HG03565 (cell line): ENCODE data around the gene MAMDC4.
A peak's percentile ranks its signal among the peaks of the same experiment; 100 is the strongest.
"Not testable (repeated sequence)": the region's sequence is repeated elsewhere in the genome, so short reads cannot be mapped to it uniquely, and the experiment has no call there.

ENCODE experiments used
- ATAC-seq: cut with Tn5 transposase; IDR thresholded peaks from one replicate; pipeline ENCODE4 v1.9.1; 2021; ENCODE audit warnings: mild to moderate bottlenecking, moderate library complexity; ENCODE audit not compliant: unreplicated experiment

The MAMDC4 gene

GRCh38 chr9:136851941-136852663 lies at the start of gene MAMDC4:
TSS of gene MAMDC4 (plus strand) at chr9:136852346. CDS start at chr9:136852417, 71 bp downstream.
- no peak for ATAC-seq

DNA sequence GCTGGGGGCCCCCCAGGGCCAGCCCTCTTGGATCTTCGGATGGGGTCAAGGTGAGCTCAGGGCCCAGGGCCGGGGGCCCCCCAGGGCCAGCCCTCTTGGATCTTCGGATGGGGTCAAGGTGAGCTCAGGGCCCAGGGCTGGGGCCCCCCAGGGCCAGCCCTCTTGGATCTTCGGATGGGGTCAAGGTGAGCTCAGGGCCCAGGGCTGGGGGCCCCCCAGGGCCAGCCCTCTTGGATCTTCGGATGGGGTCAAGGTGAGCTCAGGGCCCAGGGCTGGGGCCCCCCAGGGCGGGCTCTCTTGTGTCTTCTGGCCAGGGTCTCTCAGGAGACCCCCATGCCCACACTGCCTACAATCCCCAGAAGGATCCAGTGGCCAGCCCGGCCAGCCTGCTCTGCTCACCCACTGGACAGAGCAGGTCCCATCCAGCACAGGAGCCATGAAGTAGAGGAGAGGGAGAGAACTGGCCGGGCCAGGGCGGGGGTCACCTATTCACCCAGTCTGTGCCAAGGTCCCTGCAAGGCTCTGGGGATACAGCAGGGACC lies 49.1 kb upstream of the MAMDC4 start:
- ATAC-seq: not testable (repeated sequence)

DNA sequence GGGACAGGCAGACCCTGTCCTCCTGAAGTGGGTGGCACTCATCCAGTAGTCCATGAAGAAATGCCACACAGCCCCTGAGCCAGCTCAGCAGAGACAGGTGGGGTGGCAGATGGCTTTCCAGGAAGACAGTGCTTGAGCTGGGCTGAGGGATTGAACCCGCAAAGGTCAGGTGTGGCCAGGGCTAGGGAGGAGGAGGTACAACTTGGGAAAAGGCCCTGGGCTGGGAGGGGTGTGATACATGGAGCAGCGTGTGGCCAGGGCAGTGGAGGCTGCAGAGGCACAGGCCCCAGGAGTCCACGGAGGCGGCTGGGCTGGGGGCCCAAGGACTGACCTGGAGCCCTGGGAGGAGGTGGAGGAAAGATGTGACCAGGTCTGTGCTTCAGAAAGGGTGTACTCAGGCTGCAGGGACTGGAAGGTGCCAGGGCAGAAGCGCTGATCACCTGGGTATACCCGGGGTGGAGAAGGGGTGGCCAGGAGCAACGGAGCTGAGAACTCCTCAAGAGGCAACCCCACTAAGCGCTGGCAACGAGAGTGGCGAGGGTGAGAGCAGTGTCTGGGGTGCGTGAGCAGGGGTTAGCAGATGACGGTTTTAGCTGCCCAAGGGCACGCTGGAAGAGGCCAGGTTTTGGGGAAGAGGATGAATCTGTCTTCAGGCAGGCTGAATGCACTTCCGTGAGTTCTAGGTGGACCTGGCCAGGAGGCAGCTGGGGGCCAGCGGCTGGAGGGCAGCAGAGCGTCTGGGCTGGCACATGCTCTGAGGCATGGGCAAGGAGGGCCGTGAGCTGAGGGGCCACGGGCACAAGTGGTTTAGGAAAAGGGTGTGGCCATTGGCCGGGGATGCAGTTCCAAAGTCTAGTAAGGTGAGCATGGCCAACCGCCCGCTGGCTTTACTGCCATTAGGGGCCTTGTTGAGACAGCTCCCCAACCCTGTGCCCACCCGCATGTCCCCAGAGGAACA lies 48.3 kb upstream of the MAMDC4 start:
- ATAC-seq: no peak

- no peak for ATAC-seq
These were observed 47.5 kb upstream of the MAMDC4 start for GRCh38 chr9:136804509-136805206.

DNA sequence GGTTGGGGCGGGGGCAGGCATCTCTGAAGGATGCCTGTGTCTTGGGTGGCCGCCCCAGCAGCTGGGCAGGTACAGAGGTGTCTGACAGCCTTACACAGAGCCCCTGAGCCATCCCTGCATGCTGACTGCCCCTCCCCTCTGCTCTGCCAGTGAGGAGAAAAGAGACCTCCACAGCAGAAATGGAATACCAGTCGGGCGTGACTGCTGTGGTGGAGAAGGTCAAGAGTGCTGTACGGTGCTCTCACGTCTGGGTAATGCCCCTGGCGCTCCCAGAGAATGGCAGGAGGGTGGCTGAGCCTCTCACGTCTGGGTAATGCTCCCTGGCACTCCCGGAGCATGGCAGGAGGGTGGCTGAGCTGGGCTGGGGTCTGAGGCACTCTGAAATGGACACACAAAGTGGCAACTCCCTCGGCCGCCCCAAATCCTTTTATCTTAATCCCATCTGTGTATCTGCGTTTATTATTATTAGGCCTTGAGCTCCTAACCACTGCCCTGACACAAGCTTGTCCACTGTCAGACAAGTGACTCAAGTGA lies 46.9 kb upstream of the MAMDC4 start:
- ATAC-seq: no peak

DNA sequence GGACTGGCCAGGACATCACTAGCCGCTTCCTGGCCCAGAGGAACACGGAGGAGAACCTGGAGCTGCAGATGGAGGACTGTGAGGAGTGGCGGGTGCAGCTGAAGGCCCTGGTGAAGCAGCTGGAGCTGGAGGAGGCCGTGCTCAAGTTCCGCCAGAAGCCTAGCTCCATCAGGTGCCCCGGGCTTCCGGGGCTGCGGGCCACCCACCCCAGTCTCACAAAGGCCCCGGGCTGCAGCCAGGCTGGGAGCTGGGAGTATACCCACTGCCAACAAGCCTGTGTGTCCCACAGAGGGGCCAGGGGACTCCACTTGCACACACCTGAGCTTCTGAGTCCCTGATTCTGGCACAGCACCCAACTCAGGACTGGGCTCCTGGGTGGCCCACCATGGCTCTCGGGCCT lies 46.1 kb upstream of the MAMDC4 start:
- ATAC-seq: no peak

DNA sequence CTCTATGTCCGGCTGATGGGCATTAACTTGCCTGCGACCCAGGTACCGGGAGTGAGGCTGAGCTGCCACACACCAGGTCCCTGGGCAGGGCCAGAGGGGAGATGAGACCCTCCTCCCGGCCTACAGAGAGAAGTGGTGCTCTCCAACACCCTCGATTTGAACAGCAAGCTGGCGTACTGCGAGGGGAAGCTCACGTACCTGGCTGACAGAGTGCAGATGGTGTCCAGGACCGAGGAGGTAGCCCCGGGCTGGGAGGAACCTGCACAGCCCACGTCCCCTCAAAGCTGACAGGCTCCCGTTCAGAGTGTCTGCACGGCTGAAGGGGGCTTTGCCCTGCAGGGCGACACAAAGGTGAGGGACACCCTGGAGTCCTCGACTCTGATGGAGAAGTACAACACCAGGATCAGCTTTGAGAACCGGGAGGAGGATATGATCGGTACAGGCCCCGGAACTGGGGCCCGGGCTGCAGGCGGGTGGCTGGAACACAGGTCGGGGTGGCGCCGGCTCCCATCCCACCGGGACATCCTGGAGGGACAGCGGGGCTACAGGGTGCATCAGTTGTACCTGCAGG lies 45.4 kb upstream of the MAMDC4 start:
- no peak for ATAC-seq

DNA sequence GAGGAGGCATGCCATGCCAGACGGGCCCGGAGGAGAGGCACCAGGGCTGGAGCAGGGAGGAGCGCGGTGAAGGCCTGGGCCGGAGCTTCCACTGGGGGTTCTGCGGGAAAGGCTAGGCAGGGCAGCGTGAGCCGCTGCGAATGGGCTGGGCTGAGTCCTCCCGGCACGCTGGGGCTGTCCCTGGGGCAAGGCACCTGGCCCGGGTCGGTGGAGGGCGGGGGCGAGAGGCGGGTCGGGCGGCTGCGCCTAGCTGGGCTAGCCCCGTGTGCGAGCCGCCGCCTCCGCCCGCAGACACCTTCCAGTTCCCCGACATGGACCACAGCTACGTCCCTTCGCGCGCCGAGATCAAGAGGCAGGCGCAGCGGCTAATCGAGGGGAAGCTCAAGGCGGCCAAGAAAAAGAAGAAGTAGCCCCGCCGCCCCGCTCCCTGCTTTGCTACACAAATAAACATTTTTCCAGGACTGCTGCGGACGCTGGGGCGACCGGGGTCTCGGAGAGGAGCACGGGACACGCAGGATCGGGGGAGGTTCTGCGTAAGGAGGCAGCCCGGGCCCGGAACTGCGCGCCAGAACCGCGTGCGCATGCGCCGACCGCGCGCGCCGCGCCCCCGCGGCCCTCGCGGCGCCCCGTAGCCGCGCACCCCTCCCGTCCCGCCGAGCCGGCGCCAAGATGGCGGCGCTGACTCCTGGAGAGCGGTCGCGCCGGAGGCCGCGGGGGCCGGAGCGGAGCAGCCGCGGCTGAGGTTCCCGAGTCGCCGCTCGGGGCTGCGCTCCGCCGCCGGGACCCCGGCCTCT lies 44.7 kb upstream of the MAMDC4 start, which contains the start of gene RABL6:
RABL6 (plus strand) TSS at position 668 of the 794 bp plus-strand sequence. CDS start 249 bp downstream, outside the sequence.
- peak; percentile 61 for ATAC-seq

DNA sequence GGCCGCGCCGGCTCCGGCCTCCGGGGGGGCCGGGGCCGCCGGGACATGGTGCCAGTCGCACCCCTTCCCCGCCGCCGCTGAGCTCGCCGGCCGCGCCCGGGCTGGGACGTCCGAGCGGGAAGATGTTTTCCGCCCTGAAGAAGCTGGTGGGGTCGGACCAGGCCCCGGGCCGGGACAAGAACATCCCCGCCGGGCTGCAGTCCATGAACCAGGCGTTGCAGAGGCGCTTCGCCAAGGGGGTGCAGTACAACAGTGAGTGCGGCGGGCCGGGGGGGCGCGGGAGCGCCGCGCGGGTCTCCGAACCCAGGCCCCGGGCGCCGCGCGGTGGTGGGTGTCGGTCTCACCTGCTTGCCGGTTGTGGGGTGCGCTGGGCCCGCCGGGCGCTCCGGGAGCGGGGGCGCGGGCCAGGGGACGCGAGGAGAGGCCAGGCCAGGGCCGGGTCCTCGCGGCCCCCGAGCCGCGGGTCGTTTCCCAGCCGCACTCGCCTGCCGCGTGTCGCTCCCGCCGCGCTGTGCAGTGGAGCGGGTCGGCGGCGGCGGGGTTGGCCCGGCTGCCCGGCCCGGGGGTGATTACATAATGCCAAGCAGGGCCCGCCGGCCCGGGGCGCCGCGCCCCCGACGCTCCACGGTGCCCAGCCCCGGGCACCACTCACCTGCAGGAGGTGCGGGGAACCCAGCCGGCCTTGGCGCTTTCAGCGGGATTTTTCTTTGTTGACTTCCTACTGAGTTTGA lies 43.9 kb upstream of the MAMDC4 start:
- ATAC-seq: peak; percentile 21

- no peak for ATAC-seq
These were observed 43.4 kb upstream of the MAMDC4 start for GRCh38 chr9:136808806-136809158.

DNA sequence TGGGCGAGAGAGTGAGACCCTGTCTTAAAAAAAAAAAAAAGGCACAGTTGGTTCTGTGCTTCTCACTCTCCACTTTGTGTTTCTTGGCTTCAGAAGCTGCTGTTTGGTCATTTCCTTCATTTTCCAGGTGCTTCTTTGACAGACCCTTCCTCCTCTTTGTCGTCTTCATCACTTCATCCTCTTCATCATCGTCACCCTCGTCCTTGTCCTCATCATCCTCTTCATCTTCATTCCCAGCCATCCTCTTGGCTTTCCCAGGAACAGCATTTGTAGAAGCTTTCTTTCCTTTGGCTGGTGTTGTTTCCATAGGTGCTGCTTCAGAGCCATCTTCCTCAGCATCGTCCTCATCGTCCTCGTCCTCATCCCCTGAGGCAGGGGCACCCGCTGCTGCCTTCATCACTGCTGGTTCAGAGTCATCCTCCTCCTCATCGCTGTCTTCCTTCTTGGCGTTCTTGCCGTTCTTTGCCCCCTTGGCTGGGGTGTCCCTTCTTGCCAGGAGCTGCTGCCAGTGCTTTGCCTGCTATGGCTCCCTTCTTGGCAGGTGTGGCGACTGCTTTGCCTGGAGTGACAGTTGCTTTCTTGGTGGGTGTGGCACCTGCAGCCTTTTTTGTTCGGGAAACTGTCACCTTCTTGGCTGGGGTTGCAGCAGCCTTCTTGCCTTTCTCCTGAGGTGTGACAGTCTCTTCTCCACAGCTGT lies 37.3 kb upstream of the MAMDC4 start:
- no peak for ATAC-seq

DNA sequence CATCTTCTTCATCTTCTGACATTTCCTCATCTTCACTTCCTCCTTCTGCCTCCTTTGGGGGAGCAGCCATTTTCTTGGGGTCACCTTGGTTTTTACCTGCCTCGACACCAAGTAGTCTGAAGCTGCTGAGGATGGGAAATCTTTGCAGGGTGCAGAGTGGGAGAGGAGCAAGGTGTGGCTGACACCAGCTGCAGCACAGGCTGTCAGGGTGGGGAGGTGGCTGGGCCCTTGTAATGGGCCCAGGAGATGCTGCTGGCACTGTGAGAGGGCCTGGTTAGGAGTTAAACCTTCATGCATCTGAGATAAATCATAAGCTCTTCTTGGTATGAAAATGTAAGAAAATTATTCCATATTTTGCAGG lies 36.7 kb upstream of the MAMDC4 start:
- ATAC-seq: no peak

- ATAC-seq: no peak
These were observed 30.9 kb upstream of the MAMDC4 start for GRCh38 chr9:136820971-136821825.

- ATAC-seq: no peak
These were observed 30.2 kb upstream of the MAMDC4 start for GRCh38 chr9:136821826-136822544.

- ATAC-seq: no peak
These were observed 28.8 kb upstream of the MAMDC4 start for GRCh38 chr9:136823136-136824046.
